Measurements from ENCODE around the gene LTBP1. TPM values are rescaled to one million over a fixed set of nuclear protein-coding genes. Genes with fewer than 3 reads are reported as not detected.
A peak's percentile ranks its signal among the peaks of the same experiment; 100 is the strongest.

Gene LTBP1
- total RNA-seq, 1 donor from 2014 or later = 22.1 TPM

- DNase-seq (ENCODE audit: low read depth in 2 of 2) = peak in 1 of 2 donors; percentile 22
These were observed 65.2 kb downstream of the LTBP1 start for GRCh38 chr2:33011941-33012340.

- DNase-seq (ENCODE audit: low read depth in 2 of 2) = peak in 1 of 2 donors; percentile 56
These were observed 66.9 kb downstream of the LTBP1 start for GRCh38 chr2:33013684-33014110.

GRCh38 chr2:33014268-33014667 lies 67.5 kb downstream of the LTBP1 start:
- no peak for DNase-seq (ENCODE audit: low read depth in 2 of 2)

- DNase-seq (ENCODE audit: low read depth in 2 of 2) = peak in 1 of 2 donors; percentile 27
These were observed 68.8 kb downstream of the LTBP1 start for GRCh38 chr2:33015421-33016142.

GRCh38 chr2:33018271-33018670 lies 71.5 kb downstream of the LTBP1 start:
- DNase-seq (ENCODE audit: low read depth in 2 of 2) = no peak

GRCh38 chr2:33019796-33020195 lies 73.0 kb downstream of the LTBP1 start:
- DNase-seq (ENCODE audit: low read depth in 2 of 2) = no peak

- no peak for DNase-seq (ENCODE audit: low read depth in 2 of 2)
These were observed 74.1 kb downstream of the LTBP1 start for GRCh38 chr2:33020883-33021282.

- DNase-seq (ENCODE audit: low read depth in 2 of 2) = no peak
These were observed 74.9 kb downstream of the LTBP1 start for GRCh38 chr2:33021542-33022227.

- no peak for DNase-seq (ENCODE audit: low read depth in 2 of 2)
These were observed 75.7 kb downstream of the LTBP1 start for GRCh38 chr2:33022395-33022985.

GRCh38 chr2:33022989-33023727 lies 76.4 kb downstream of the LTBP1 start:
- DNase-seq (ENCODE audit: low read depth in 2 of 2) = peak in 1 of 2 donors; percentile 96

- DNase-seq (ENCODE audit: low read depth in 2 of 2) = peak in 1 of 2 donors; percentile 29
These were observed 77.2 kb downstream of the LTBP1 start for GRCh38 chr2:33023728-33024500.

- no peak for DNase-seq (ENCODE audit: low read depth in 2 of 2)
These were observed 78.0 kb downstream of the LTBP1 start for GRCh38 chr2:33024758-33025157.

- peak in 1 of 2 donors; percentile 51 for DNase-seq (ENCODE audit: low read depth in 2 of 2)
These were observed 82.7 kb downstream of the LTBP1 start for GRCh38 chr2:33029459-33029858.

- DNase-seq (ENCODE audit: low read depth in 2 of 2) = peak in 1 of 2 donors; percentile 39
These were observed 83.2 kb downstream of the LTBP1 start for GRCh38 chr2:33029926-33030325.

GRCh38 chr2:33030326-33030725 lies 83.6 kb downstream of the LTBP1 start:
- no peak for DNase-seq (ENCODE audit: low read depth in 2 of 2)

GRCh38 chr2:33032245-33032644 lies 85.5 kb downstream of the LTBP1 start:
- DNase-seq (ENCODE audit: low read depth in 2 of 2) = no peak

- DNase-seq (ENCODE audit: low read depth in 2 of 2) = peak; percentile 29 to 70
These were observed 86.9 kb downstream of the LTBP1 start for GRCh38 chr2:33033606-33034081.

- DNase-seq (ENCODE audit: low read depth in 2 of 2) = peak; percentile 40 to 53
These were observed 88.0 kb downstream of the LTBP1 start for GRCh38 chr2:33034784-33035183.

GRCh38 chr2:33038230-33038629 lies 91.5 kb downstream of the LTBP1 start:
- no peak for DNase-seq (ENCODE audit: low read depth in 2 of 2)

- DNase-seq (ENCODE audit: low read depth in 2 of 2) = no peak
These were observed 92.0 kb downstream of the LTBP1 start for GRCh38 chr2:33038799-33039198.

GRCh38 chr2:33040541-33040940 lies 93.8 kb downstream of the LTBP1 start:
- no peak for DNase-seq (ENCODE audit: low read depth in 2 of 2)
